B cell (primary cell): ENCODE results near the gene BRSK1. TPM values are rescaled to one million over a fixed set of nuclear protein-coding genes. Genes with fewer than 3 reads are reported as not detected.

Source experiments
- ATAC-seq: fragments of 200-7000 bp; cut with Tn5 transposase; one replicate; pipeline ENCODE4 v1.10.0; 2021; ENCODE audit warnings: low read depth, mild to moderate bottlenecking, moderate number of reproducible peaks, moderate library complexity
- CTCF ChIA-PET: fragments of 350-600 bp; sonication (Branson Sonifier 250); formaldehyde crosslinking; loops from one replicate; lab custom pipeline; 2021; ENCODE audit warnings: antibody characterized with exemption, inconsistent platforms; lab: Charles Lee
- POLR2A ChIA-PET: fragments of 350-600 bp; sonication (Branson Sonifier 250); formaldehyde crosslinking; loops from one replicate; lab custom pipeline; 2021; ENCODE audit warnings: antibody characterized with exemption; lab: Charles Lee
- DNase-seq: peaks from one replicate; pipeline ENCODE4 v3.0.0; 2013
- H2AFZ ChIP-seq: 2 replicates; pipeline ENCODE4 v1.6.1; 2012; ENCODE audit warnings: mild to moderate bottlenecking, low read depth, low read length; ENCODE audit not compliant: insufficient read depth, poor library complexity, severe bottlenecking
- H3K27ac ChIP-seq, 2 donors: 1 replicate in 1 of 2; 2 replicates in 1 of 2; pipeline ENCODE4 v1.5.1; 2012 to 2013; ENCODE audit warnings: low read length in 2 of 2, mild to moderate bottlenecking in 2 of 2, moderate library complexity in 1 of 2
- H3K27me3 ChIP-seq, 4 experiments: fragments of 200-600 bp in 1 of 4; sonication (generic) in 1 of 4; replicated peaks in 1 of 4; 1 replicate in 2 of 4; 2 replicates in 2 of 4; pipeline versions ENCODE4 v1.6.1 to v1.7.0; 2013 to 2016; ENCODE audit warnings: low read length in 3 of 4, mild to moderate bottlenecking in 2 of 4, mixed read lengths in 1 of 4, moderate library complexity in 1 of 4; ENCODE audit not compliant: insufficient read depth in 4 of 4, control insufficient read depth in 3 of 4; ENCODE audit errors: control extremely low read depth in 1 of 4
- H3K36me3 ChIP-seq, 2 experiments: replicated peaks in 1 of 2; 1 replicate in 1 of 2; 2 replicates in 1 of 2; pipeline versions ENCODE4 v1.6.1 to v1.7.1; 2013; ENCODE audit warnings: low read length in 1 of 2; ENCODE audit not compliant: insufficient read depth in 2 of 2, control insufficient read depth in 1 of 2; ENCODE audit errors: control extremely low read depth in 1 of 2, extremely low read depth in 1 of 2
- H3K4me1 ChIP-seq, 2 donors: fragments of 200-600 bp in 1 of 2; sonication (generic) in 1 of 2; 1 replicate in 1 of 2; 2 replicates in 1 of 2; pipeline versions ENCODE4 v1.5.1 to v1.6.1; 2013 to 2017; ENCODE audit warnings: low read length in 2 of 2; ENCODE audit not compliant: control insufficient read depth in 2 of 2, insufficient read depth in 2 of 2
- H3K4me2 ChIP-seq: replicated peaks from 2 replicates; pipeline ENCODE3; 2012; ENCODE audit warnings: mild to moderate bottlenecking, low read depth, low read length; ENCODE audit not compliant: poor library complexity, severe bottlenecking
- H3K4me3 ChIP-seq, 5 experiments: fragments of 200-600 bp in 1 of 5; sonication (generic) in 1 of 5; 1 replicate in 3 of 5; 2 replicates in 2 of 5; pipeline versions ENCODE4 v1.5.1 to v1.7.0; 2011 to 2016; ENCODE audit warnings: low read length in 4 of 5, mild to moderate bottlenecking in 4 of 5, low read depth in 2 of 5, control low read depth in 1 of 5, moderate library complexity in 1 of 5; ENCODE audit not compliant: insufficient read depth in 1 of 5; ENCODE audit errors: control extremely low read depth in 1 of 5, extremely low read depth in 1 of 5
- H3K79me2 ChIP-seq: fragments of 200-600 bp; sonication (generic); one replicate; pipeline ENCODE4 v1.6.0; 2016; ENCODE audit warnings: low read length; ENCODE audit not compliant: control insufficient read depth, insufficient read depth
- H3K9ac ChIP-seq: fragments of 200-600 bp; sonication (generic); 2 replicates; pipeline ENCODE4 v1.6.1; 2017; ENCODE audit warnings: mild to moderate bottlenecking, low read length, moderate library complexity
- H3K9me3 ChIP-seq, 3 donors: one replicate each; pipeline versions ENCODE4 v1.6.1 to v1.7.1; 2013; ENCODE audit warnings: low read length in 2 of 3; ENCODE audit not compliant: control insufficient read depth in 2 of 3, insufficient read depth in 1 of 3; ENCODE audit errors: control extremely low read depth in 1 of 3
- H4K20me1 ChIP-seq: 2 replicates; pipeline ENCODE4 v1.6.0; 2012; ENCODE audit warnings: mild to moderate bottlenecking, low read length; ENCODE audit not compliant: insufficient read depth, control insufficient read depth, poor library complexity, severe bottlenecking
- H3K27ac Mint-ChIP-seq: one replicate; pipeline ENCODE4 v1.8.0; 2021; ENCODE audit warnings: mixed read lengths
- H3K27me3 Mint-ChIP-seq: one replicate; pipeline ENCODE4 v1.8.0; 2021; ENCODE audit warnings: mixed read lengths
- H3K4me1 Mint-ChIP-seq: one replicate; pipeline ENCODE4 v1.8.0; 2021; ENCODE audit warnings: mixed read lengths
- H3K4me3 Mint-ChIP-seq: one replicate; pipeline ENCODE4 v1.8.0; 2021; ENCODE audit warnings: mixed read lengths
- H3K9me3 Mint-ChIP-seq: one replicate; pipeline ENCODE4 v1.8.0; 2022; ENCODE audit warnings: mixed read lengths; ENCODE audit not compliant: insufficient read depth
- CTCF ChIP-seq: fragments of 200-600 bp; IDR thresholded peaks from one replicate; pipeline ENCODE4 v1.8.0; 2022; ENCODE audit warnings: antibody characterized with exemption, mild to moderate bottlenecking
- EZH2 ChIP-seq: IDR thresholded peaks from 2 replicates; pipeline ENCODE4 v1.6.1; 2012; ENCODE audit warnings: borderline replicate concordance, low read depth, mild to moderate bottlenecking, moderate library complexity, low read length; ENCODE audit not compliant: insufficient read depth, poor library complexity, severe bottlenecking
- WGBS: methylation state at CpG from one replicate; pipeline ENCODE4 v1.1.5; 2013; ENCODE audit warnings: missing lambda C conversion rate; ENCODE audit not compliant: insufficient coverage; 5-methylcytosine and 5-hydroxymethylcytosine counted together
- intact Hi-C: fragments of 100-400 bp; cut with micrococcal nuclease; formaldehyde crosslinking; loops from one replicate; pipeline ENCODE4 v1.10.0; 2022
- polyA plus RNA-seq: library from polyadenylated mRNA; depleted of rRNA; stranded (reverse); fragments of >200 nt; gene quantifications from 2 replicates; pipeline ENCODE4 v1.2.3, GENCODE V29; 2012
- total RNA-seq, 2 donors: library from RNA; stranded (reverse); fragments of 120-200 nt in 1 of 2; gene quantifications; 1 replicate in 1 of 2; 2 replicates in 1 of 2; pipeline versions ENCODE4 v1.2.3 to v1.2.4, GENCODE V29; 2013 to 2022

Gene BRSK1
- total and polyA plus RNA-seq, 2 donors (not counting 1 experiment from before 2014, with no cell fraction given), result 0.94 to 1.4 TPM

GRCh38 chr19:55311397-55311796, 27.6 kb downstream of the BRSK1 start:
- POLR2A ChIA-PET, result no interaction called here
- no peaks in the 10 kb centered on the region for H3K27me3 Mint-ChIP-seq
- no peak for ATAC-seq

GRCh38 chr19:55311797-55312196, 28.0 kb downstream of the BRSK1 start:
- Mint-ChIP-seq H3K9me3 (no peaks in the 10 kb centered on the region), H3K27ac (no peak overlapping the region), H3K4me1 (no peaks in the 10 kb centered on the region), H3K4me3 (no peak overlapping the region), H3K27me3 (no peaks in the 10 kb centered on the region)
- no peaks in the 10 kb centered on the region for H3K4me1 ChIP-seq
- H3K27me3 ChIP-seq, result no peaks in the 10 kb centered on the region
- peaks cover 0 to 8% (median 0%) of the 10 kb centered on the region in 3 donors for H3K9me3 ChIP-seq
- H3K79me2 ChIP-seq, result no peaks in the 10 kb centered on the region
- H3K27ac ChIP-seq, result no peak overlapping the region
- no peaks in the 10 kb centered on the region for H4K20me1 ChIP-seq
- H3K36me3 ChIP-seq, result no peaks in the 10 kb centered on the region
- no peak overlapping the region for H3K9ac ChIP-seq
- H3K4me2 ChIP-seq, result no peak overlapping the region
- ATAC-seq (no peak), DNase-seq (no peak)
- TF ChIP-seq EZH2 (no peak), CTCF (no peak)
- intact Hi-C loops, result no loop called here
- CTCF ChIA-PET, result interaction anchor here (0.7 kb wide), 1 partner anchor 10 kb away, joined by 3 read pairs; no protein-coding TSS in a partner anchor
- no peak overlapping the region for H3K4me3 ChIP-seq
- POLR2A ChIA-PET, result no interaction called here
- H2AFZ ChIP-seq, result no peak overlapping the region
- 86% methylated on average over 8 of the region's 18 CpGs for WGBS

More at GRCh38 chr19:55311397-55311796, 27.6 kb downstream of the BRSK1 start:
- Histone ChIP-seq H3K9ac (no peak overlapping the region), H3K79me2 (no peaks in the 10 kb centered on the region), H3K4me1 (no peaks in the 10 kb centered on the region), H3K27me3 (no peaks in the 10 kb centered on the region), H3K36me3 (no peaks in the 10 kb centered on the region), H3K4me3 (no peak overlapping the region), H3K9me3 (peaks cover 0 to 8% (median 0%) of the 10 kb centered on the region in 3 donors), H4K20me1 (no peaks in the 10 kb centered on the region), H2AFZ (no peak overlapping the region), H3K4me2 (no peak overlapping the region), H3K27ac (no peak overlapping the region)
- WGBS, result 86% methylated on average over 9 of the region's 9 CpGs
- no peak overlapping the region for H3K4me3 Mint-ChIP-seq
- TF ChIP-seq CTCF, result no peak
- no peak for TF ChIP-seq EZH2
- no peak for DNase-seq
- CTCF ChIA-PET, result no interaction called here
- no peaks in the 10 kb centered on the region for H3K9me3 Mint-ChIP-seq
- no peaks in the 10 kb centered on the region for H3K4me1 Mint-ChIP-seq
- no peak overlapping the region for H3K27ac Mint-ChIP-seq
- intact Hi-C loops, result no loop called here
